ENCODE measurements around the gene PRRT4. TPM values are rescaled to one million over a fixed set of nuclear protein-coding genes. Genes with fewer than 3 reads are reported as not detected.

Gene PRRT4
- total and polyA plus RNA-seq, 2 of the 13 experiments (the other 11 are each of a cell fraction or from before 2014, with no cell fraction given): not detected

DNA sequence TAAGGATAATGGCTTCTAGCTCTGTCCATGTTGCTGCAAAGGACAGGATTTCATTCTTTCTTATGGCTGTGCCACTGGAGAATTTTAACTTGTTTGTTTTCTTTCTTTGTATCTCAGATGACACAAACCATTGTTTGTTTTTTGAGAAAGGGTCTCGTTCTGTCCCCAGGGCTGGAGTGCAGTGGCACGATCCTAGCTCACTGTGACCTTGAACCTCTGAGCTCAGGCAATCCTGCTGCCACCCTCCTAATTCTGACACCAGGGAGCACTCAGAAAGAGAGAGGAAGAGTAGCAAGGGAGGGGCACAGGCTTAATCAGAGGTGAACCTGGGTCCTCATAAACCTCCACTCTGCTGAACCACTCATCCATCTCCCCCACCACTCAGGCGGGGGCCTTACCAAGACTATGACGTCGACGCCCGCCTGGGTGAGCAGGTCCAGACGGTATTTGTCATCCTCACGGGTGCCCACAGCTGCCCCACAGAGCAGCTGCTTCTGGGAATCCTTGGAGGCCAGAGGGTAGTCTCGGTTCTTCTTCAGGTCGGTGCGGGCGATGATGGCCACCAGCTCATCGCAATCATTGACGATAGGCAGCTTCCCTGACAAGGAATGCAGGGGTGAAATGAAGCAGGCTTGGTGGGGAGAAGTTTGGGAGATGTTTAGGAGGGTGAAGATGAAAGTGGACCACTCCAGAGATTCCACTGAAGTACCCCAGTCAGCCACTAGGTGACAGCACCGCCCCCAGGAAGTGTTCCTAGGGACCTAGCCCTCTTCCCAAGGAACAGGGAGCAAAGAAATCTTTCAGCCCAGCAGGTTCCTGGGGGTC lies 36.7 kb upstream of the PRRT4 start (continued):
- TF ChIP-seq, protein P1, sequence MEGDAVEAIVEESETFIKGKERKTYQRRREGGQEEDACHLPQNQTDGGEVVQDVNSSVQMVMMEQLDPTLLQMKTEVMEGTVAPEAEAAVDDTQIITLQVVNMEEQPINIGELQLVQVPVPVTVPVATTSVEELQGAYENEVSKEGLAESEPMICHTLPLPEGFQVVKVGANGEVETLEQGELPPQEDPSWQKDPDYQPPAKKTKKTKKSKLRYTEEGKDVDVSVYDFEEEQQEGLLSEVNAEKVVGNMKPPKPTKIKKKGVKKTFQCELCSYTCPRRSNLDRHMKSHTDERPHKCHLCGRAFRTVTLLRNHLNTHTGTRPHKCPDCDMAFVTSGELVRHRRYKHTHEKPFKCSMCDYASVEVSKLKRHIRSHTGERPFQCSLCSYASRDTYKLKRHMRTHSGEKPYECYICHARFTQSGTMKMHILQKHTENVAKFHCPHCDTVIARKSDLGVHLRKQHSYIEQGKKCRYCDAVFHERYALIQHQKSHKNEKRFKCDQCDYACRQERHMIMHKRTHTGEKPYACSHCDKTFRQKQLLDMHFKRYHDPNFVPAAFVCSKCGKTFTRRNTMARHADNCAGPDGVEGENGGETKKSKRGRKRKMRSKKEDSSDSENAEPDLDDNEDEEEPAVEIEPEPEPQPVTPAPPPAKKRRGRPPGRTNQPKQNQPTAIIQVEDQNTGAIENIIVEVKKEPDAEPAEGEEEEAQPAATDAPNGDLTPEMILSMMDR (CRISPR knock-in tag; IDR thresholded peaks at IDR 0.05): peak; percentile 89
- TF ChIP-seq ELF3 (CRISPR knock-in tag; IDR thresholded peaks at IDR 0.05) (no peak), ZBTB7A (CRISPR knock-in tag; IDR thresholded peaks at IDR 0.05) (no peak), KMT2B (CRISPR knock-in tag; IDR thresholded peaks at IDR 0.05) (no peak), ZNF703 (CRISPR knock-in tag; IDR thresholded peaks at IDR 0.05; ENCODE audit: borderline replicate concordance) (no peak), BCL6 (CRISPR knock-in tag; IDR thresholded peaks at IDR 0.05) (peak; percentile 21; the same call in 1 of the 2 replicates), ZNF792 (CRISPR knock-in tag; IDR thresholded peaks at IDR 0.05) (no peak), TGIF2 (CRISPR knock-in tag; IDR thresholded peaks at IDR 0.05) (no peak), ZMYM4 (CRISPR knock-in tag; IDR thresholded peaks at IDR 0.05) (0 out of 2 replicates have a peak, but pooled peaks have one; percentile 19), CBX1 (IDR thresholded peaks at IDR 0.05; ENCODE audit: low read depth) (no peak), MAFF (IDR thresholded peaks at IDR 0.05; ENCODE audit: low read depth, low read length) (no peak), ZC3H13 (CRISPR knock-in tag; IDR thresholded peaks at IDR 0.05) (no peak)
- TF ChIP-seq, protein P2, sequence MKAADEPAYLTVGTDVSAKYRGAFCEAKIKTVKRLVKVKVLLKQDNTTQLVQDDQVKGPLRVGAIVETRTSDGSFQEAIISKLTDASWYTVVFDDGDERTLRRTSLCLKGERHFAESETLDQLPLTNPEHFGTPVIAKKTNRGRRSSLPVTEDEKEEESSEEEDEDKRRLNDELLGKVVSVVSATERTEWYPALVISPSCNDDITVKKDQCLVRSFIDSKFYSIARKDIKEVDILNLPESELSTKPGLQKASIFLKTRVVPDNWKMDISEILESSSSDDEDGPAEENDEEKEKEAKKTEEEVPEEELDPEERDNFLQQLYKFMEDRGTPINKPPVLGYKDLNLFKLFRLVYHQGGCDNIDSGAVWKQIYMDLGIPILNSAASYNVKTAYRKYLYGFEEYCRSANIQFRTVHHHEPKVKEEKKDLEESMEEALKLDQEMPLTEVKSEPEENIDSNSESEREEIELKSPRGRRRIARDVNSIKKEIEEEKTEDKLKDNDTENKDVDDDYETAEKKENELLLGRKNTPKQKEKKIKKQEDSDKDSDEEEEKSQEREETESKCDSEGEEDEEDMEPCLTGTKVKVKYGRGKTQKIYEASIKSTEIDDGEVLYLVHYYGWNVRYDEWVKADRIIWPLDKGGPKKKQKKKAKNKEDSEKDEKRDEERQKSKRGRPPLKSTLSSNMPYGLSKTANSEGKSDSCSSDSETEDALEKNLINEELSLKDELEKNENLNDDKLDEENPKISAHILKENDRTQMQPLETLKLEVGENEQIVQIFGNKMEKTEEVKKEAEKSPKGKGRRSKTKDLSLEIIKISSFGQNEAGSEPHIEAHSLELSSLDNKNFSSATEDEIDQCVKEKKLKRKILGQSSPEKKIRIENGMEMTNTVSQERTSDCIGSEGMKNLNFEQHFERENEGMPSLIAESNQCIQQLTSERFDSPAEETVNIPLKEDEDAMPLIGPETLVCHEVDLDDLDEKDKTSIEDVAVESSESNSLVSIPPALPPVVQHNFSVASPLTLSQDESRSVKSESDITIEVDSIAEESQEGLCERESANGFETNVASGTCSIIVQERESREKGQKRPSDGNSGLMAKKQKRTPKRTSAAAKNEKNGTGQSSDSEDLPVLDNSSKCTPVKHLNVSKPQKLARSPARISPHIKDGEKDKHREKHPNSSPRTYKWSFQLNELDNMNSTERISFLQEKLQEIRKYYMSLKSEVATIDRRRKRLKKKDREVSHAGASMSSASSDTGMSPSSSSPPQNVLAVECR (CRISPR knock-in tag; IDR thresholded peaks at IDR 0.05; ENCODE audit: borderline replicate concordance): peak; percentile 22; the same call in 1 of the 2 replicates
- TF ChIP-seq, protein P3, sequence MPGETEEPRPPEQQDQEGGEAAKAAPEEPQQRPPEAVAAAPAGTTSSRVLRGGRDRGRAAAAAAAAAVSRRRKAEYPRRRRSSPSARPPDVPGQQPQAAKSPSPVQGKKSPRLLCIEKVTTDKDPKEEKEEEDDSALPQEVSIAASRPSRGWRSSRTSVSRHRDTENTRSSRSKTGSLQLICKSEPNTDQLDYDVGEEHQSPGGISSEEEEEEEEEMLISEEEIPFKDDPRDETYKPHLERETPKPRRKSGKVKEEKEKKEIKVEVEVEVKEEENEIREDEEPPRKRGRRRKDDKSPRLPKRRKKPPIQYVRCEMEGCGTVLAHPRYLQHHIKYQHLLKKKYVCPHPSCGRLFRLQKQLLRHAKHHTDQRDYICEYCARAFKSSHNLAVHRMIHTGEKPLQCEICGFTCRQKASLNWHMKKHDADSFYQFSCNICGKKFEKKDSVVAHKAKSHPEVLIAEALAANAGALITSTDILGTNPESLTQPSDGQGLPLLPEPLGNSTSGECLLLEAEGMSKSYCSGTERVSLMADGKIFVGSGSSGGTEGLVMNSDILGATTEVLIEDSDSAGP (CRISPR knock-in tag; IDR thresholded peaks at IDR 0.05; ENCODE audit: borderline replicate concordance): peak; percentile 56; the same call in 1 of the 2 replicates
- TF ChIP-seq, protein P4, sequence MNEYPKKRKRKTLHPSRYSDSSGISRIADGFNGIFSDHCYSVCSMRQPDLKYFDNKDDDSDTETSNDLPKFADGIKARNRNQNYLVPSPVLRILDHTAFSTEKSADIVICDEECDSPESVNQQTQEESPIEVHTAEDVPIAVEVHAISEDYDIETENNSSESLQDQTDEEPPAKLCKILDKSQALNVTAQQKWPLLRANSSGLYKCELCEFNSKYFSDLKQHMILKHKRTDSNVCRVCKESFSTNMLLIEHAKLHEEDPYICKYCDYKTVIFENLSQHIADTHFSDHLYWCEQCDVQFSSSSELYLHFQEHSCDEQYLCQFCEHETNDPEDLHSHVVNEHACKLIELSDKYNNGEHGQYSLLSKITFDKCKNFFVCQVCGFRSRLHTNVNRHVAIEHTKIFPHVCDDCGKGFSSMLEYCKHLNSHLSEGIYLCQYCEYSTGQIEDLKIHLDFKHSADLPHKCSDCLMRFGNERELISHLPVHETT (CRISPR knock-in tag; conservative IDR thresholded peaks at IDR 0.05): no peak
- TF ChIP-seq, protein P5, sequence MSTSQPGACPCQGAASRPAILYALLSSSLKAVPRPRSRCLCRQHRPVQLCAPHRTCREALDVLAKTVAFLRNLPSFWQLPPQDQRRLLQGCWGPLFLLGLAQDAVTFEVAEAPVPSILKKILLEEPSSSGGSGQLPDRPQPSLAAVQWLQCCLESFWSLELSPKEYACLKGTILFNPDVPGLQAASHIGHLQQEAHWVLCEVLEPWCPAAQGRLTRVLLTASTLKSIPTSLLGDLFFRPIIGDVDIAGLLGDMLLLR (CRISPR knock-in tag; IDR thresholded peaks at IDR 0.05): no peak
- TF ChIP-seq, protein P6, sequence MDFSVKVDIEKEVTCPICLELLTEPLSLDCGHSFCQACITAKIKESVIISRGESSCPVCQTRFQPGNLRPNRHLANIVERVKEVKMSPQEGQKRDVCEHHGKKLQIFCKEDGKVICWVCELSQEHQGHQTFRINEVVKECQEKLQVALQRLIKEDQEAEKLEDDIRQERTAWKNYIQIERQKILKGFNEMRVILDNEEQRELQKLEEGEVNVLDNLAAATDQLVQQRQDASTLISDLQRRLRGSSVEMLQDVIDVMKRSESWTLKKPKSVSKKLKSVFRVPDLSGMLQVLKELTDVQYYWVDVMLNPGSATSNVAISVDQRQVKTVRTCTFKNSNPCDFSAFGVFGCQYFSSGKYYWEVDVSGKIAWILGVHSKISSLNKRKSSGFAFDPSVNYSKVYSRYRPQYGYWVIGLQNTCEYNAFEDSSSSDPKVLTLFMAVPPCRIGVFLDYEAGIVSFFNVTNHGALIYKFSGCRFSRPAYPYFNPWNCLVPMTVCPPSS (IDR thresholded peaks at IDR 0.05): no peak

Measured in HepG2 (cell line).